H9 (cell line): ENCODE data around the gene SEPTIN2. TPM values are rescaled to one million over a fixed set of nuclear protein-coding genes. Genes with fewer than 3 reads are reported as not detected.

Experiments used
- DNase-seq: peaks from one replicate; pipeline ENCODE4 v3.0.0-alpha.2; 2017
- H2AFZ ChIP-seq: one replicate; pipeline ENCODE4 v1.6.1; 2013; ENCODE audit warnings: mild to moderate bottlenecking, low read length, control low read depth, moderate library complexity
- H2AK5ac ChIP-seq: 2 replicates; pipeline ENCODE4 v1.6.1; 2013; ENCODE audit warnings: low read length, control low read depth, mixed read lengths; ENCODE audit not compliant: insufficient read length
- H2BK120ac ChIP-seq: one replicate; pipeline ENCODE4 v1.6.1; 2013; ENCODE audit warnings: low read depth, mild to moderate bottlenecking, low read length, control low read depth, inconsistent platforms; ENCODE audit not compliant: poor library complexity, severe bottlenecking
- H2BK12ac ChIP-seq: 2 replicates; pipeline ENCODE4 v1.6.1; 2013; ENCODE audit warnings: low read length, control low read depth, mixed read lengths, low read depth; ENCODE audit not compliant: insufficient read length
- H2BK15ac ChIP-seq: 2 replicates; pipeline ENCODE4 v1.6.1; 2013; ENCODE audit warnings: low read depth, low read length, control low read depth
- H2BK20ac ChIP-seq: one replicate; pipeline ENCODE4 v1.6.1; 2013; ENCODE audit warnings: low read depth, mild to moderate bottlenecking, low read length, control low read depth, inconsistent platforms; ENCODE audit not compliant: poor library complexity, severe bottlenecking
- H2BK5ac ChIP-seq: 2 replicates; pipeline ENCODE4 v1.6.1; 2013; ENCODE audit warnings: low read length, control low read depth, mixed read lengths; ENCODE audit not compliant: insufficient read length
- H3K14ac ChIP-seq: 2 replicates; pipeline ENCODE4 v1.6.1; 2013; ENCODE audit warnings: low read length, control low read depth; ENCODE audit not compliant: insufficient read depth
- H3K18ac ChIP-seq: 2 replicates; pipeline ENCODE4 v1.6.1; 2013; ENCODE audit warnings: low read depth, mild to moderate bottlenecking, mixed read lengths, low read length, control low read depth; ENCODE audit not compliant: insufficient read length
- H3K23ac ChIP-seq: 2 replicates; pipeline ENCODE4 v1.6.1; 2013; ENCODE audit warnings: low read length, control low read depth, mixed read lengths, low read depth; ENCODE audit not compliant: insufficient read length
- H3K23me2 ChIP-seq: 2 replicates; pipeline ENCODE4 v1.6.1; 2013; ENCODE audit warnings: low read depth, mild to moderate bottlenecking, mixed read lengths, low read length, control low read depth; ENCODE audit not compliant: insufficient read length, poor library complexity, severe bottlenecking
- H3K27ac ChIP-seq: 2 replicates; pipeline ENCODE4 v1.5.1; 2013; ENCODE audit warnings: low read length, control low read depth, mixed read lengths, low read depth; ENCODE audit not compliant: insufficient read length
- H3K27me3 ChIP-seq: 2 replicates; pipeline ENCODE4 v1.6.1; 2013; ENCODE audit warnings: low read length, control low read depth, inconsistent platforms; ENCODE audit not compliant: insufficient read depth
- H3K4ac ChIP-seq: 2 replicates; pipeline ENCODE4 v1.6.1; 2013; ENCODE audit warnings: low read depth, mild to moderate bottlenecking, control low read depth, inconsistent platforms, low read length, moderate library complexity
- H3K4me1 ChIP-seq: 2 replicates; pipeline ENCODE4 v1.6.1; 2013; ENCODE audit warnings: low read length, control low read depth, inconsistent platforms; ENCODE audit not compliant: insufficient read depth
- H3K4me2 ChIP-seq: 2 replicates; pipeline ENCODE4 v1.6.1; 2013; ENCODE audit warnings: low read length, control low read depth, mixed read lengths; ENCODE audit not compliant: insufficient read length, insufficient read depth
- H3K56ac ChIP-seq: 2 replicates; pipeline ENCODE4 v1.6.1; 2013; ENCODE audit warnings: low read depth, mild to moderate bottlenecking, mixed read lengths, low read length, control low read depth; ENCODE audit not compliant: insufficient read length
- H3K79me1 ChIP-seq: 2 replicates; pipeline ENCODE4 v1.6.1; 2013; ENCODE audit warnings: low read depth, mild to moderate bottlenecking, moderate library complexity, low read length, control low read depth, inconsistent platforms; ENCODE audit not compliant: insufficient read depth, poor library complexity, severe bottlenecking
- H3K79me2 ChIP-seq: 2 replicates; pipeline ENCODE4 v1.6.1; 2013; ENCODE audit warnings: low read length, control low read depth, inconsistent platforms; ENCODE audit not compliant: insufficient read depth
- H3K9ac ChIP-seq: 2 replicates; pipeline ENCODE4 v1.6.1; 2013; ENCODE audit warnings: low read length, control low read depth, mixed read lengths; ENCODE audit not compliant: insufficient read length; ENCODE audit errors: extremely low read depth
- H3K9me3 ChIP-seq: one replicate; pipeline ENCODE4 v1.6.1; 2013; ENCODE audit warnings: low read depth, low read length, inconsistent platforms; ENCODE audit not compliant: control insufficient read depth
- H3T11ph ChIP-seq: one replicate; pipeline ENCODE4 v1.6.1; 2013; ENCODE audit warnings: mild to moderate bottlenecking, low read length, control low read depth, inconsistent platforms
- H4K20me1 ChIP-seq: one replicate; pipeline ENCODE4 v1.6.1; 2013; ENCODE audit not compliant: control insufficient read depth, insufficient read length, insufficient read depth
- H4K5ac ChIP-seq: 2 replicates; pipeline ENCODE4 v1.6.1; 2013; ENCODE audit warnings: low read depth, mild to moderate bottlenecking, mixed read lengths, low read length, control low read depth; ENCODE audit not compliant: insufficient read length
- H4K8ac ChIP-seq: replicated peaks from 2 replicates; pipeline ENCODE4 v1.6.1; 2013; ENCODE audit warnings: low read length, control low read depth, mixed read lengths, low read depth; ENCODE audit not compliant: insufficient read length
- H4K91ac ChIP-seq: 2 replicates; pipeline ENCODE4 v1.6.1; 2013; ENCODE audit warnings: low read depth, mild to moderate bottlenecking, moderate library complexity, mixed read lengths, low read length, control low read depth; ENCODE audit not compliant: insufficient read length
- H3K27ac Mint-ChIP-seq, 3 experiments: 2 replicates in 2 of 3; 3 replicates in 1 of 3; pipeline ENCODE4 v1.8.0; 2020 to 2021; ENCODE audit warnings: mixed read lengths in 3 of 3, mild to moderate bottlenecking in 1 of 3, moderate library complexity in 1 of 3
- H3K27me3 Mint-ChIP-seq: 2 replicates; pipeline ENCODE4 v1.8.0; 2021; ENCODE audit warnings: low read depth, mild to moderate bottlenecking, moderate library complexity, mixed read lengths
- H3K36me3 Mint-ChIP-seq, 3 experiments: 2 replicates in 2 of 3; 3 replicates in 1 of 3; pipeline ENCODE4 v1.8.0; 2020 to 2021; ENCODE audit warnings: low read depth in 3 of 3, mixed read lengths in 3 of 3; ENCODE audit not compliant: insufficient read depth in 1 of 3
- H3K4me1 Mint-ChIP-seq, 2 experiments: 2 replicates each; pipeline ENCODE4 v1.8.0; 2020; ENCODE audit warnings: mixed read lengths in 2 of 2
- H3K4me3 Mint-ChIP-seq, 2 experiments: 2 replicates in 1 of 2; 3 replicates in 1 of 2; pipeline ENCODE4 v1.8.0; 2020 to 2021; ENCODE audit warnings: mild to moderate bottlenecking in 2 of 2, mixed read lengths in 2 of 2, moderate library complexity in 1 of 2
- H3K9me3 Mint-ChIP-seq, 2 experiments: 2 replicates in 1 of 2; 3 replicates in 1 of 2; pipeline ENCODE4 v1.8.0; 2020; ENCODE audit warnings: mild to moderate bottlenecking in 2 of 2, mixed read lengths in 2 of 2, moderate library complexity in 1 of 2
- CTCF ChIP-seq: fragments of 200-600 bp; sonication (generic); conservative IDR thresholded peaks from 3 replicates; pipeline ENCODE4 v1.8.0; 2021; ENCODE audit warnings: antibody characterized with exemption, mild to moderate bottlenecking
- WGBS: extraction: QIAGEN DNeasy Blood & Tissue Kit; methylation state at CpG from one replicate; pipeline ENCODE4 v1.1.7; 2013; ENCODE audit warnings: missing lambda C conversion rate, low lambda C conversion rate, mixed read lengths; ENCODE audit not compliant: insufficient read length; ENCODE audit errors: extremely low coverage; 5-methylcytosine and 5-hydroxymethylcytosine counted together
- total RNA-seq: library from RNA; stranded (reverse); gene quantifications from 2 replicates; pipeline ENCODE4 v1.2.1, GENCODE V29; 2021

The SEPTIN2 gene
- total RNA-seq, 1 experiment from 2014 or later, result 385 TPM

- no peaks in the 10 kb centered on the region for H3K9me3 Mint-ChIP-seq
- Histone ChIP-seq H2BK120ac (no peak overlapping the region), H2BK12ac (no peak overlapping the region), H3K9me3 (no peaks in the 10 kb centered on the region), H3K4ac (no peak overlapping the region), H3K4me1 (no peaks in the 10 kb centered on the region; the same call in 1 of the 2 replicates), H3K23me2 (peaks cover 6% of the 10 kb centered on the region), H3K9ac (no peak overlapping the region), H2BK15ac (no peak overlapping the region), H3K56ac (no peak overlapping the region), H4K91ac (no peak overlapping the region), H3K23ac (no peak overlapping the region), H2AK5ac (no peak overlapping the region), H3T11ph (no peak overlapping the region), H3K27me3 (no peaks in the 10 kb centered on the region), H4K5ac (no peak overlapping the region), H2BK5ac (no peak overlapping the region), H3K14ac (no peak overlapping the region), H3K18ac (no peak overlapping the region), H3K79me1 (peaks cover 8% of the 10 kb centered on the region), H3K4me2 (no peak overlapping the region), H3K79me2 (peaks cover 15% of the 10 kb centered on the region; the same call in 1 of the 2 replicates), H4K20me1 (peaks cover 2% of the 10 kb centered on the region), H4K8ac (no peak overlapping the region), H3K27ac (no peak overlapping the region), H2BK20ac (no peak overlapping the region), H2AFZ (no peak overlapping the region)
- peaks cover 29 to 39% of the 10 kb centered on the region in 2 experiments for H3K4me1 Mint-ChIP-seq
- peak overlapping the region in 2 of 3 experiments; percentile 55 to 62; a peak in 3 of 7 replicates for H3K27ac Mint-ChIP-seq
- H3K4me3 Mint-ChIP-seq, result no peak overlapping the region
- H3K36me3 Mint-ChIP-seq, result peaks cover 29 to 49% (median 35%) of the 10 kb centered on the region in 3 experiments; a peak in 6 of 7 replicates
- no CpG with 5 or more reads among the region's 7 CpGs for WGBS
- H3K27me3 Mint-ChIP-seq, result no peaks in the 10 kb centered on the region
- DNase-seq, result peak; percentile 20
- TF ChIP-seq CTCF, result no peak
Observed at GRCh38 chr2:241268306-241268705, 47.4 kb upstream of the SEPTIN2 start.
